ENCODE data around the gene SSX4.
"Not testable (repeated sequence)": the region's sequence is repeated elsewhere in the genome, so short reads cannot be mapped to it uniquely, and the experiment has no call there.

The SSX4 gene, protein sequence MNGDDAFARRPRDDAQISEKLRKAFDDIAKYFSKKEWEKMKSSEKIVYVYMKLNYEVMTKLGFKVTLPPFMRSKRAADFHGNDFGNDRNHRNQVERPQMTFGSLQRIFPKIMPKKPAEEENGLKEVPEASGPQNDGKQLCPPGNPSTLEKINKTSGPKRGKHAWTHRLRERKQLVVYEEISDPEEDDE

GRCh38 chrX:48383239-48383638 lies at the start of gene SSX4:
SSX4 (plus strand) TSS chrX:48383539; CDS start chrX:48384054, 515 bp downstream.
- not testable (repeated sequence) for DNase-seq

DNA sequence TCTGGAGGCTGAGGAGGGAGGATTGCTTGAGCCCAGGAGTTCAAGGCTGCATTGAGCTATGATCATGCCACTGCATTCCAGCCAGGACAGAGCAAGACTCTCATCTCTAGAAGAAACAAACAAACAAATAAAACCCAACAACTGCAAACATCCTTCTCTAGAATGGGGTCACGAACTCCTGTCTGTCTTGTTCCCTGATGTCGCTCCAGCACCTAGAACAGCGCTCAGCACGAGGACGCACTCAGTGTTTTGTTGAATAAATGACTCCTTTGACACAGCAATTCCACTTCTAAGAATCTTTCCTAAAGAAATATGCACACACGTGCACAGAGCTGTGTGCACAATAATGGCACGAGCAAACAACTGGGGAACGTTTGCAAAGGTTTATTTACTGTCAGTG lies 37.3 kb upstream of the SSX4 start:
- DNase-seq: not testable (repeated sequence)

- not testable (repeated sequence) for DNase-seq
Observed at GRCh38 chrX:48356315-48357094, 26.8 kb upstream of the SSX4 start, which contains the start of gene SSX3. SSX3 (minus strand) TSS chrX:48356703; CDS start chrX:48355249, 1,454 bp downstream.

- no peak for DNase-seq
Observed at GRCh38 chrX:48357681-48358080, 25.7 kb upstream of the SSX4 start.

GRCh38 chrX:48359281-48359680 lies 24.1 kb upstream of the SSX4 start:
- not testable (repeated sequence) for DNase-seq

GRCh38 chrX:48367717-48368408 lies 15.5 kb upstream of the SSX4 start:
- not testable (repeated sequence) for DNase-seq

DNA sequence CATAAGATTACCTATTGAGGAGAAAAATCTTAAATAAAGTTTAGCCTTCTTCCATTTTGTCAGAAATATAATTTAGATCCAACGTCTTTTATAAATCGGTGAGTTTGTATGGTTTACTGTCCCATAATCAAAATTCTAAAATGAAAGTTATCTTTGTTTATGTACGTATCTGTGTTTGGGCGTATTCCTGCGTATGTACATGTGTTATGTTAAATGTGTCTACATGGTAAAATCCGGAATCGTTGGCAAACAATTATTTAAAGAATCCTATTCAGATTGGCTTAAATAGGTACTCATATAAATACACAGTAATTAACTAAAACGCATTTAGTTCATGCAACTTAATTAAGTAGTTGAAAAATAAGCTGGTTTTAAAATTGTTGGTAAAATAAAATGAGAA lies 12.9 kb upstream of the SSX4 start:
- not testable (repeated sequence) for DNase-seq

DNA sequence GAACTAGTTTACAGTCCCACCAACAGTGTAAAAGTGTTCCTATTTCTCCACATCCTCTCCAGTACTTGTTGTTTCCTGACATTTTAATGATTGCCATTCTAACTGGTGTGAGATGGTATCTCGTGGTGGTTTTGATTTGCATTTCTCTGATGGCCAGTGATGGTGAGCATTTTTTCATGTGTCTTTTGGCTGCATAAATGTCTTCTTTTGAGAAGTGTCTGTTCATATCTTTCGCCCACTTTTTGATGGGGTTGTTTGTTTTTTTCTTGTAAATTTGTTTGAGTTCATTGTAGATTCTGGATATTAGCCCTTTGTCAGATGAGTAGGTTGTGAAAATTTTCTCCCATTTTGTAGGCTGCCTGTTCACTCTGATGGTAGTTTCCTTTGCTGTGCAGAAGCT lies 13.6 kb downstream of the SSX4 start:
- not testable (repeated sequence) for DNase-seq

- not testable (repeated sequence) for DNase-seq
Observed at GRCh38 chrX:48397825-48398224, 14.5 kb downstream of the SSX4 start.

DNA sequence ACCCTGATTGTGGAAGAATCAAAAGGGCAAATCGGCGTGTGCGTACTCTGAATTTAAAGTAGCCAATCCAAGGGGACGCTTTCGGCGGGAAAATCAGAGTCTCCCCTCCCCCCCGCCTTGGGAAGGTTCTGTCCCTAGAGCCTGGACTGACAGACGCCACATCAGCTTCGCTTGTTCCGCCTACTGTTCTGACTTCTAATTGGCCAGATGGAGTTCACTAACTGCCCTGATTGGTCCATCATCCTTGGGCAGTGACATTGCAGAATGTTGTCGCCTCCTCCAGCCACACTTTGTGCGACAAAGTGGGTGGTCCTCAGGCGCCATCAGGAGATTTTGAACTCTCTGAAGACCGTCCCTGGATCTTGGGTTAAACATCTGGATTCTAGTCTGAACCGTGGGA lies 28.5 kb downstream of the SSX4 start, which contains the start of gene SSX4B:
SSX4B (minus strand) TSS at position 101 of the 400 bp plus-strand sequence. CDS start 588 bp downstream, outside the sequence.
- DNase-seq: not testable (repeated sequence)

- not testable (repeated sequence) for DNase-seq
Observed at GRCh38 chrX:48427027-48427716, 43.8 kb downstream of the SSX4 start.

GRCh38 chrX:48429606-48430005 lies 46.3 kb downstream of the SSX4 start:
- not testable (repeated sequence) for DNase-seq

GRCh38 chrX:48430166-48430565 lies 46.8 kb downstream of the SSX4 start:
- not testable (repeated sequence) for DNase-seq

DNA sequence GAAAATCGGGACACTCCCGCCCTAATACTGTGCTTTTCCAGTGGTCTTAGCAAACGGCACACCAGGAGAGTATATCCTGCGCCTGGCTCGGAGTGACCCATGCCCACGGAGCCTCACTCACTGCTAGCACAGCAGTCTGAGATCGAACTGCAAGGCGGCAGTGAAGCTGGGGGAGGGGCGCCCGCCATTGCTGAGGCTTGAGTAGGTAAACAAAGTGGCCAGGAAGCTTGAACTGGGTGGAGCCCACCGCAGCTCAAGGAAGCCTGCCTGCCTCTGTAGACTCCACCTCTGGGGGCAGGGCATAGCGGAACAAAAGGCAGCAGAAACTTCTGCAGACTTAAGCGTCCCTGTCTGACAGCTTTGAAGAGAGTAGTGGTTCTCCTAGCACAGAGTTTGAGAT lies 50.4 kb downstream of the SSX4 start:
- not testable (repeated sequence) for DNase-seq

Data from NCI-H524 treated with DMSO at 0.1 percent for 48 hours (cell line).